HepG2 (cell line): Measurements from ENCODE around the gene GJB1. TPM values are rescaled to one million over a fixed set of nuclear protein-coding genes. Genes with fewer than 3 reads are reported as not detected.

ENCODE experiments used
- ETV6 ChIP-seq: sonication (generic); formaldehyde crosslinking; conservative IDR thresholded peaks from 2 replicates; pipeline ENCODE4 v1.4.0; 2020; ENCODE audit warnings: missing genetic modification reagents
- FOXM1 ChIP-seq: sonication (generic); formaldehyde crosslinking; IDR thresholded peaks from 2 replicates; pipeline ENCODE4 v1.5.0; 2020; ENCODE audit warnings: missing genetic modification reagents
- GATAD1 ChIP-seq: IDR thresholded peaks from 2 replicates; pipeline ENCODE4 v1.6.1; 2016; ENCODE audit warnings: missing genetic modification reagents, missing compliant biosample characterization
- HNRNPLL ChIP-seq: fragments of 200-400 bp; formaldehyde crosslinking; IDR thresholded peaks from 2 replicates; pipeline ENCODE4 v1.6.1; 2017; ENCODE audit warnings: mild to moderate bottlenecking, low read depth, low read length; ENCODE audit not compliant: poor library complexity, severe bottlenecking
- KAT8 ChIP-seq: IDR thresholded peaks from 2 replicates; pipeline ENCODE4 v1.6.1; 2016; ENCODE audit warnings: missing genetic modification reagents, missing compliant biosample characterization
- KDM6A ChIP-seq: IDR thresholded peaks from 2 replicates; pipeline ENCODE4 v1.6.1; 2016; ENCODE audit warnings: low read depth
- MEIS1 ChIP-seq: sonication (generic); formaldehyde crosslinking; IDR thresholded peaks from 2 replicates; pipeline ENCODE4 v1.9.0; 2021; ENCODE audit warnings: mild to moderate bottlenecking, missing genetic modification reagents, moderate library complexity, borderline replicate concordance
- SALL2 ChIP-seq: sonication (generic); formaldehyde crosslinking; IDR thresholded peaks from 2 replicates; pipeline ENCODE4 v1.8.1; 2023; ENCODE audit warnings: mild to moderate bottlenecking, missing genetic modification reagents, inconsistent platforms
- SP4 ChIP-seq: sonication (generic); formaldehyde crosslinking; IDR thresholded peaks from 2 replicates; pipeline ENCODE4 v1.8.1; 2023; ENCODE audit warnings: mild to moderate bottlenecking, missing genetic modification reagents
- WIZ ChIP-seq: sonication (generic); formaldehyde crosslinking; IDR thresholded peaks from 2 replicates; pipeline ENCODE4 v1.5.1; 2020; ENCODE audit warnings: mild to moderate bottlenecking, missing genetic modification reagents
- ZFP36 ChIP-seq: fragments of 150-350 bp; IDR thresholded peaks from 2 replicates; pipeline ENCODE4 v1.6.1; 2018; ENCODE audit warnings: borderline replicate concordance, low read length, low read depth; ENCODE audit not compliant: partially characterized antibody
- ZFP36L1 ChIP-seq: sonication (generic); formaldehyde crosslinking; IDR thresholded peaks from 2 replicates; pipeline ENCODE4 v1.8.0; 2022; ENCODE audit warnings: mild to moderate bottlenecking, missing genetic modification reagents, moderate library complexity
- ZFY ChIP-seq: sonication (generic); formaldehyde crosslinking; IDR thresholded peaks from 2 replicates; pipeline ENCODE4 v1.4.0; 2020; ENCODE audit warnings: missing genetic modification reagents
- ZKSCAN8 ChIP-seq: IDR thresholded peaks from 2 replicates; pipeline ENCODE4 v1.6.1; 2016; ENCODE audit warnings: borderline replicate concordance, missing genetic modification reagents, missing compliant biosample characterization
- ZNF34 ChIP-seq: sonication (generic); formaldehyde crosslinking; IDR thresholded peaks from 2 replicates; pipeline ENCODE4 v1.4.0; 2020; ENCODE audit warnings: mild to moderate bottlenecking, missing genetic modification reagents, borderline replicate concordance
- ZNF83 ChIP-seq: sonication (generic); formaldehyde crosslinking; IDR thresholded peaks from 2 replicates; pipeline ENCODE4 v1.4.0; 2020; ENCODE audit warnings: missing genetic modification reagents, mild to moderate bottlenecking, borderline replicate concordance
- ZNF878 ChIP-seq: sonication (generic); formaldehyde crosslinking; IDR thresholded peaks from 2 replicates; pipeline ENCODE4 v1.8.1; 2023; ENCODE audit warnings: mild to moderate bottlenecking, missing genetic modification reagents, moderate library complexity
- polyA plus RNA-seq, 8 experiments: library from polyadenylated mRNA; depleted of rRNA in 3 of 8; stranded (reverse) in 7 of 8; unstranded in 1 of 8; fragments of >200 nt; fragmentation: Illumina TruSeq in 4 of 8; extraction: Trizol in 4 of 8; gene quantifications; 2 replicates each; pipeline versions ENCODE4 v1.2.1 to v1.2.3, GENCODE V29; 2011 to 2016; ENCODE audit warnings: low read depth in 4 of 8, missing spikeins in 1 of 8, mixed read lengths in 1 of 8; ENCODE audit not compliant: insufficient read depth in 1 of 8
- total RNA-seq, 5 experiments: library from RNA; depleted of rRNA; stranded (reverse); fragments of >200 nt; fragmentation: Illumina TruSeq; extraction: Trizol; gene quantifications; 2 replicates each; pipeline ENCODE4 v1.2.3, GENCODE V29; 2016; ENCODE audit warnings: low read depth in 1 of 5
- TF ChIP-seq, protein P1 (sequence below): sonication (generic); formaldehyde crosslinking; IDR thresholded peaks from 2 replicates; pipeline ENCODE4 v1.4.0; 2020; ENCODE audit warnings: missing genetic modification reagents
- TF ChIP-seq, protein P2 (sequence below): IDR thresholded peaks from 2 replicates; pipeline ENCODE4 v1.6.1; 2016; ENCODE audit warnings: missing biosample characterization, missing genetic modification reagents, low read depth
- TF ChIP-seq, protein P3 (sequence below): sonication (generic); formaldehyde crosslinking; IDR thresholded peaks from 2 replicates; pipeline ENCODE4 v1.4.0; 2020; ENCODE audit warnings: low read depth, missing genetic modification reagents
- TF ChIP-seq, protein P4 (sequence below): sonication (generic); formaldehyde crosslinking; conservative IDR thresholded peaks from 2 replicates; pipeline ENCODE4 v1.8.0; 2022; ENCODE audit warnings: low read depth, missing genetic modification reagents

GJB1 gene
- total and polyA plus RNA-seq, 2 of the 13 experiments (the other 11 are each of a cell fraction or from before 2014, with no cell fraction given), result 111 to 161 TPM

DNA sequence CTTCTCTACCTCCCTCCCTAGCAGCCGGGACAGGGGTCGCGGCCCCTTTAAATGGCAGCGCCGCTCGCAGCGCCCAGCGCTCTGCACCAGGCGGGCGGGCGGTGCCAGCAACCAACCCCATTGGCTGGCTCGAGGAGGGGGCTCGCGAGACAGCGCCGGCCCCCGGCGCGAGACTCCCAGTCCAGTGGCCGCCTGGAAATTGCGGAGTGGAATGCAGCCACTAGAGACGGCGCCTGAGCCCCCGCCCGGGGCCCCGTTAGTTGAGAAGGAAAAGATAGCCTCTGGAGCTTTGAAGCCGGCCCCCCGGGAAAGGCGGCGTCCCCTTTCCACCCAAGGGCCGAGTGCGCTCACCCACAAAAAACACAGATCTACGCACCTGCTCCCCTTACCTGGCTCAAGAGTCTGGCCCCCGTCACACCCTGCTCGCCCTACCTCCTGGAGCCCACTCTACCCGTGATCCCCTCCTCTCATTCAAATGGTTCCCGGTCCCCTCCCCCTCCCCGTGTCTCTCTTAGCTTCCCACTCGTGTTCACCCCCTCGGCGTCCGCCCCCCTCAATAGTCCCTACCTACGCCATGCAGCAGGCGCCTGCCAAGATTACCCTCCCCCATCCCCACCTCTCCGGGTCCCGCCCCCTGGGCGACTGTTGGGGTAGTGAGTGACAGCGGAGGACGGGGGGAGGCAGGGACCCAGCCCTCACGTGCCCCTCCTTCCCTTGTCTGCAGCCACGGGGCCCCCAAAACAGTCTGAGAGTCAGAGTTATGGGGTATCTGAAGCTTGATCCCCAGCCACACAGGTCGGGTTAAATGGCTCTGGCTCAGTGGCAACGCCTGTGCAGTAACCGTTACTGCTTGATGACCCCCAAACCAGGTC is 31.3 kb downstream of the GJB1 start, which contains the start of gene ZMYM3 (continued):
- TF ChIP-seq GATAD1 (CRISPR knock-in tag), result 0 out of 2 replicates have a peak, but pooled peaks have one; percentile 28
- no peak for TF ChIP-seq FOXM1 (CRISPR knock-in tag)
- peak; percentile 29 for TF ChIP-seq HNRNPLL
- TF ChIP-seq ZKSCAN8 (CRISPR knock-in tag), result no peak
- no peak for TF ChIP-seq MEIS1 (CRISPR knock-in tag)
- no peak for TF ChIP-seq KDM6A
- no peak for TF ChIP-seq ZNF83 (CRISPR knock-in tag)
- TF ChIP-seq, protein P1, sequence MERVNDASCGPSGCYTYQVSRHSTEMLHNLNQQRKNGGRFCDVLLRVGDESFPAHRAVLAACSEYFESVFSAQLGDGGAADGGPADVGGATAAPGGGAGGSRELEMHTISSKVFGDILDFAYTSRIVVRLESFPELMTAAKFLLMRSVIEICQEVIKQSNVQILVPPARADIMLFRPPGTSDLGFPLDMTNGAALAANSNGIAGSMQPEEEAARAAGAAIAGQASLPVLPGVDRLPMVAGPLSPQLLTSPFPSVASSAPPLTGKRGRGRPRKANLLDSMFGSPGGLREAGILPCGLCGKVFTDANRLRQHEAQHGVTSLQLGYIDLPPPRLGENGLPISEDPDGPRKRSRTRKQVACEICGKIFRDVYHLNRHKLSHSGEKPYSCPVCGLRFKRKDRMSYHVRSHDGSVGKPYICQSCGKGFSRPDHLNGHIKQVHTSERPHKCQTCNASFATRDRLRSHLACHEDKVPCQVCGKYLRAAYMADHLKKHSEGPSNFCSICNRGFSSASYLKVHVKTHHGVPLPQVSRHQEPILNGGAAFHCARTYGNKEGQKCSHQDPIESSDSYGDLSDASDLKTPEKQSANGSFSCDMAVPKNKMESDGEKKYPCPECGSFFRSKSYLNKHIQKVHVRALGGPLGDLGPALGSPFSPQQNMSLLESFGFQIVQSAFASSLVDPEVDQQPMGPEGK, result peak; percentile 85
- no peak for TF ChIP-seq WIZ (CRISPR knock-in tag)
- no peak for TF ChIP-seq ZNF878 (CRISPR knock-in tag)
- TF ChIP-seq SALL2 (CRISPR knock-in tag), result no peak
- TF ChIP-seq ZFY (CRISPR knock-in tag), result peak; percentile 29; the same call in 1 of the 2 replicates
- TF ChIP-seq, protein P2, sequence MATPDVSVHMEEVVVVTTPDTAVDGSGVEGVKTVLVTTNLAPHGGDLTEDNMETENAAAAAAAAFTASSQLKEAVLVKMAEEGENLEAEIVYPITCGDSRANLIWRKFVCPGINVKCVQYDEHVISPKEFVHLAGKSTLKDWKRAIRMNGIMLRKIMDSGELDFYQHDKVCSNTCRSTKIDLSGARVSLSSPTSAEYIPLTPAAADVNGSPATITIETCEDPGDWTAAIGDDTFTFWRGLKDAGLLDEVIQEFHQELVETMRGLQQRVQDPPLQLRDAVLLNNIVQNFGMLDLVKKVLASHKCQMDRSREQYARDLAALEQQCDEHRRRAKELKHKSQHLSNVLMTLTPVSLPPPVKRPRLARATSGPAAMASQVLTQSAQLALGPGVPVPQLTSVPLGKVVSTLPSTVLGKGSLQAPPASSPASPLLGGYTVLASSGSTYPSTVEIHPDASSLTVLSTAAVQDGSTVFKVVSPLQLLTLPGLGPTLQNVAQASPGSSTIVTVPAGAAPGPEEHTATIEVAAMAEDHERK (CRISPR knock-in tag), result no peak
- no peak for TF ChIP-seq ZFP36L1 (CRISPR knock-in tag)
- no peak for TF ChIP-seq ZFP36
- TF ChIP-seq, protein P3, sequence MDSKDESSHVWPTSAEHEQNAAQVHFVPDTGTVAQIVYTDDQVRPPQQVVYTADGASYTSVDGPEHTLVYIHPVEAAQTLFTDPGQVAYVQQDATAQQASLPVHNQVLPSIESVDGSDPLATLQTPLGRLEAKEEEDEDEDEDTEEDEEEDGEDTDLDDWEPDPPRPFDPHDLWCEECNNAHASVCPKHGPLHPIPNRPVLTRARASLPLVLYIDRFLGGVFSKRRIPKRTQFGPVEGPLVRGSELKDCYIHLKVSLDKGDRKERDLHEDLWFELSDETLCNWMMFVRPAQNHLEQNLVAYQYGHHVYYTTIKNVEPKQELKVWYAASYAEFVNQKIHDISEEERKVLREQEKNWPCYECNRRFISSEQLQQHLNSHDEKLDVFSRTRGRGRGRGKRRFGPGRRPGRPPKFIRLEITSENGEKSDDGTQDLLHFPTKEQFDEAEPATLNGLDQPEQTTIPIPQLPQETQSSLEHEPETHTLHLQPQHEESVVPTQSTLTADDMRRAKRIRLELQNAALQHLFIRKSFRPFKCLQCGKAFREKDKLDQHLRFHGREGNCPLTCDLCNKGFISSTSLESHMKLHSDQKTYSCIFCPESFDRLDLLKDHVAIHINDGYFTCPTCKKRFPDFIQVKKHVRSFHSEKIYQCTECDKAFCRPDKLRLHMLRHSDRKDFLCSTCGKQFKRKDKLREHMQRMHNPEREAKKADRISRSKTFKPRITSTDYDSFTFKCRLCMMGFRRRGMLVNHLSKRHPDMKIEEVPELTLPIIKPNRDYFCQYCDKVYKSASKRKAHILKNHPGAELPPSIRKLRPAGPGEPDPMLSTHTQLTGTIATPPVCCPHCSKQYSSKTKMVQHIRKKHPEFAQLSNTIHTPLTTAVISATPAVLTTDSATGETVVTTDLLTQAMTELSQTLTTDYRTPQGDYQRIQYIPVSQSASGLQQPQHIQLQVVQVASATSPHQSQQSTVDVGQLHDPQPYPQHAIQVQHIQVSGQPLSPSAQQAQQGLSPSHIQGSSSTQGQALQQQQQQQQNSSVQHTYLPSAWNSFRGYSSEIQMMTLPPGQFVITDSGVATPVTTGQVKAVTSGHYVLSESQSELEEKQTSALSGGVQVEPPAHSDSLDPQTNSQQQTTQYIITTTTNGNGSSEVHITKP (CRISPR knock-in tag), result no peak
- TF ChIP-seq ETV6 (CRISPR knock-in tag), result no peak
- TF ChIP-seq SP4 (CRISPR knock-in tag), result no peak
- no peak for TF ChIP-seq ZNF34
- TF ChIP-seq, protein P4, sequence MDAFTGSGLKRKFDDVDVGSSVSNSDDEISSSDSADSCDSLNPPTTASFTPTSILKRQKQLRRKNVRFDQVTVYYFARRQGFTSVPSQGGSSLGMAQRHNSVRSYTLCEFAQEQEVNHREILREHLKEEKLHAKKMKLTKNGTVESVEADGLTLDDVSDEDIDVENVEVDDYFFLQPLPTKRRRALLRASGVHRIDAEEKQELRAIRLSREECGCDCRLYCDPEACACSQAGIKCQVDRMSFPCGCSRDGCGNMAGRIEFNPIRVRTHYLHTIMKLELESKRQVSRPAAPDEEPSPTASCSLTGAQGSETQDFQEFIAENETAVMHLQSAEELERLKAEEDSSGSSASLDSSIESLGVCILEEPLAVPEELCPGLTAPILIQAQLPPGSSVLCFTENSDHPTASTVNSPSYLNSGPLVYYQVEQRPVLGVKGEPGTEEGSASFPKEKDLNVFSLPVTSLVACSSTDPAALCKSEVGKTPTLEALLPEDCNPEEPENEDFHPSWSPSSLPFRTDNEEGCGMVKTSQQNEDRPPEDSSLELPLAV, result no peak
- 0 out of 2 replicates have a peak, but pooled peaks have one; percentile 23 for TF ChIP-seq KAT8 (CRISPR knock-in tag)
